ENCODE data around the gene TBC1D1.
A peak's percentile ranks its signal among the peaks of the same experiment; 100 is the strongest.

TBC1D1 gene

GRCh38 chr4:37977471-37978247, 86.8 kb downstream of the TBC1D1 start (continued):
- TF ChIP-seq ZEB2 (tag by site-specific recombination; IDR thresholded peaks at IDR 0.05) (peak; percentile 33; the same call in 1 of the 2 replicates), KLF17 (tag by site-specific recombination; IDR thresholded peaks at IDR 0.05) (peak; percentile 31; the same call in 1 of the 2 replicates), YY2 (tag by site-specific recombination; IDR thresholded peaks at IDR 0.05) (no peak), ZSCAN30 (tag by site-specific recombination; IDR thresholded peaks at IDR 0.05) (peak; percentile 76), GLIS2 (tag by site-specific recombination; IDR thresholded peaks at IDR 0.05) (peak; percentile 57; the same call in 1 of the 2 replicates)

GRCh38 chr4:37978248-37978924, 87.5 kb downstream of the TBC1D1 start:
- ChIA-PET POLR2A (no interaction called here), CTCF (interaction anchor here (0.5 to 1.4 kb wide), 2 partner anchors 177 to 380 kb away, joined by 3 to 4 read pairs; no protein-coding TSS in a partner anchor)
- Histone ChIP-seq H3K4me1 (ENCODE audit: control insufficient read depth, insufficient read depth, low read length) (peaks cover 3% of the 10 kb centered on the region; the same call in 1 of the 2 replicates), H3K27ac (ENCODE audit: extremely low read depth, low read depth, low read length) (no peak overlapping the region), H3K36me3 (ENCODE audit: control insufficient read depth in 2 of 2, insufficient read depth in 1 of 2, low read length in 2 of 2) (no peaks in the 10 kb centered on the region), H3K4me3 (ENCODE audit: low read depth, low read length) (peak overlapping the region; percentile 40), H3K9me3 (ENCODE audit: control insufficient read depth, insufficient read depth, low read depth, low read length) (no peaks in the 10 kb centered on the region)
- TF ChIP-seq ZNF155 (tag by site-specific recombination; IDR thresholded peaks at IDR 0.05), result no peak
- no peak for TF ChIP-seq ZNF623 (tag by site-specific recombination; IDR thresholded peaks at IDR 0.05)
- TF ChIP-seq TSHZ1 (tag by site-specific recombination; IDR thresholded peaks at IDR 0.05; ENCODE audit: borderline replicate concordance), result no peak
- TF ChIP-seq INSM2 (tag by site-specific recombination; IDR thresholded peaks at IDR 0.05), result no peak
- no peak for TF ChIP-seq ZNF658 (tag by site-specific recombination; IDR thresholded peaks at IDR 0.05)
- TF ChIP-seq ZNF792 (tag by site-specific recombination; IDR thresholded peaks at IDR 0.05), result no peak
- TF ChIP-seq, protein P1, sequence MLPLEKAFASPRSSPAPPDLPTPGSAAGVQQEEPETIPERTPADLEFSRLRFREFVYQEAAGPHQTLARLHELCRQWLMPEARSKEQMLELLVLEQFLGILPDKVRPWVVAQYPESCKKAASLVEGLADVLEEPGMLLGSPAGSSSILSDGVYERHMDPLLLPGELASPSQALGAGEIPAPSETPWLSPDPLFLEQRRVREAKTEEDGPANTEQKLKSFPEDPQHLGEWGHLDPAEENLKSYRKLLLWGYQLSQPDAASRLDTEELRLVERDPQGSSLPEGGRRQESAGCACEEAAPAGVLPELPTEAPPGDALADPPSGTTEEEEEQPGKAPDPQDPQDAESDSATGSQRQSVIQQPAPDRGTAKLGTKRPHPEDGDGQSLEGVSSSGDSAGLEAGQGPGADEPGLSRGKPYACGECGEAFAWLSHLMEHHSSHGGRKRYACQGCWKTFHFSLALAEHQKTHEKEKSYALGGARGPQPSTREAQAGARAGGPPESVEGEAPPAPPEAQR (tag by site-specific recombination; IDR thresholded peaks at IDR 0.05), result no peak

- POLR2A ChIA-PET, result no interaction called here
- Histone ChIP-seq H3K9me3 (ENCODE audit: control insufficient read depth, insufficient read depth, low read depth, low read length) (no peaks in the 10 kb centered on the region), H3K4me1 (ENCODE audit: control insufficient read depth, insufficient read depth, low read length) (peaks cover 3% of the 10 kb centered on the region; the same call in 1 of the 2 replicates), H3K36me3 (ENCODE audit: control insufficient read depth in 2 of 2, insufficient read depth in 1 of 2, low read length in 2 of 2) (no peaks in the 10 kb centered on the region), H3K27ac (ENCODE audit: extremely low read depth, low read depth, low read length) (no peak overlapping the region), H3K4me3 (ENCODE audit: low read depth, low read length) (no peak overlapping the region)
- CTCF ChIA-PET, result interaction anchor here (0.7 kb wide), 1 partner anchor 48 kb away, joined by 3 read pairs; no protein-coding TSS in a partner anchor
- TF ChIP-seq ZNF416 (tag by site-specific recombination; IDR thresholded peaks at IDR 0.05) (no peak), ZNF354C (tag by site-specific recombination; IDR thresholded peaks at IDR 0.05; ENCODE audit: borderline replicate concordance, low read depth) (no peak)
- TF ChIP-seq, protein P2, sequence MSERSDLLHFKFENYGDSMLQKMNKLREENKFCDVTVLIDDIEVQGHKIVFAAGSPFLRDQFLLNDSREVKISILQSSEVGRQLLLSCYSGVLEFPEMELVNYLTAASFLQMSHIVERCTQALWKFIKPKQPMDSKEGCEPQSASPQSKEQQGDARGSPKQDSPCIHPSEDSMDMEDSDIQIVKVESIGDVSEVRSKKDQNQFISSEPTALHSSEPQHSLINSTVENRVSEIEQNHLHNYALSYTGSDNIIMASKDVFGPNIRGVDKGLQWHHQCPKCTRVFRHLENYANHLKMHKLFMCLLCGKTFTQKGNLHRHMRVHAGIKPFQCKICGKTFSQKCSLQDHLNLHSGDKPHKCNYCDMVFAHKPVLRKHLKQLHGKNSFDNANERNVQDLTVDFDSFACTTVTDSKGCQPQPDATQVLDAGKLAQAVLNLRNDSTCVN (tag by site-specific recombination; optimal IDR thresholded peaks at IDR 0.05), result no peak
- TF ChIP-seq, protein P3, sequence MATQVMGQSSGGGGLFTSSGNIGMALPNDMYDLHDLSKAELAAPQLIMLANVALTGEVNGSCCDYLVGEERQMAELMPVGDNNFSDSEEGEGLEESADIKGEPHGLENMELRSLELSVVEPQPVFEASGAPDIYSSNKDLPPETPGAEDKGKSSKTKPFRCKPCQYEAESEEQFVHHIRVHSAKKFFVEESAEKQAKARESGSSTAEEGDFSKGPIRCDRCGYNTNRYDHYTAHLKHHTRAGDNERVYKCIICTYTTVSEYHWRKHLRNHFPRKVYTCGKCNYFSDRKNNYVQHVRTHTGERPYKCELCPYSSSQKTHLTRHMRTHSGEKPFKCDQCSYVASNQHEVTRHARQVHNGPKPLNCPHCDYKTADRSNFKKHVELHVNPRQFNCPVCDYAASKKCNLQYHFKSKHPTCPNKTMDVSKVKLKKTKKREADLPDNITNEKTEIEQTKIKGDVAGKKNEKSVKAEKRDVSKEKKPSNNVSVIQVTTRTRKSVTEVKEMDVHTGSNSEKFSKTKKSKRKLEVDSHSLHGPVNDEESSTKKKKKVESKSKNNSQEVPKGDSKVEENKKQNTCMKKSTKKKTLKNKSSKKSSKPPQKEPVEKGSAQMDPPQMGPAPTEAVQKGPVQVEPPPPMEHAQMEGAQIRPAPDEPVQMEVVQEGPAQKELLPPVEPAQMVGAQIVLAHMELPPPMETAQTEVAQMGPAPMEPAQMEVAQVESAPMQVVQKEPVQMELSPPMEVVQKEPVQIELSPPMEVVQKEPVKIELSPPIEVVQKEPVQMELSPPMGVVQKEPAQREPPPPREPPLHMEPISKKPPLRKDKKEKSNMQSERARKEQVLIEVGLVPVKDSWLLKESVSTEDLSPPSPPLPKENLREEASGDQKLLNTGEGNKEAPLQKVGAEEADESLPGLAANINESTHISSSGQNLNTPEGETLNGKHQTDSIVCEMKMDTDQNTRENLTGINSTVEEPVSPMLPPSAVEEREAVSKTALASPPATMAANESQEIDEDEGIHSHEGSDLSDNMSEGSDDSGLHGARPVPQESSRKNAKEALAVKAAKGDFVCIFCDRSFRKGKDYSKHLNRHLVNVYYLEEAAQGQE (tag by site-specific recombination; IDR thresholded peaks at IDR 0.05), result no peak
These were observed 89.4 kb downstream of the TBC1D1 start for GRCh38 chr4:37980246-37980645.
